Activated CD4-positive, CD25-positive, alpha-beta regulatory T cell treated with anti-CD3 and anti-CD28 coated beads, Interleukin-2, amount 50 U/mL, for 16 hours (primary cell): Measurements from ENCODE around the gene PTPRN2.

ENCODE experiments used
- DNase-seq: peaks from one replicate; pipeline ENCODE4 v3.0.0-alpha.2; 2020; ENCODE audit warnings: low read depth, low spot score

The PTPRN2 gene

GRCh38 chr7:157824011-157824818, 763.4 kb downstream of the PTPRN2 start:
- DNase-seq: no peak

DNA sequence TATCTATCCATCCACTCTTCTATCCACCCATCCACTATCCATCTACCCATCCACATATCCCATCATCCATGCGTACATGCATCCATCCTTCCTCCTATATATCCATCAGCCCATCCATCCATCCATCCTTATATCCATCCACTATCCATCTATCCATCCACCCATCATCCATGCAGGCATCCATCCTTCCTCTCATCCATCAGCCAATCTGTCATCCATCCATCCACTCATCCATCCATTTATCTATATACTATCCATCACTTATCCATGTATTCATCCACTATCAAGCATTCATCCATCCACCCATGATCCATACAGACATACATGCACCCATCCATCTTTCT, 765.0 kb downstream of the PTPRN2 start:
- DNase-seq: no peak

- no peak for DNase-seq
These were observed 765.5 kb downstream of the PTPRN2 start for GRCh38 chr7:157821959-157822687.

GRCh38 chr7:157820796-157821195, 766.8 kb downstream of the PTPRN2 start:
- DNase-seq: no peak

DNA sequence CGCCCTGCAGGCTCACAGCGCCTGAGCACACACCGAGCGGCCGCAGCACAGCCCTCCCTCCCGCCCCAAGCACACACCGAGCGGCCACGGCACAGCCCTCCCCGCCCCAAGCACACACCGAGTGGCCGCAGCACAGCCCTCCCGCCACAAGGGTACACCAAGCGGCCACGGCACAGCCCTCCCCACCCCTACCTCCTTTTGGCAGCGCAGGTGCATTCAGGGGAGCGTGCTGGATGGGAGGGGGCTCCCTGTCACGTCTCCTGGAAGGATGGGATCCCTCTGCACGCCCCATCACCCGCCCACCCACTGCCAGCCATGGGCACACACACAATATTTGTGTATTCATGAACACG, 768.2 kb downstream of the PTPRN2 start:
- DNase-seq: no peak

GRCh38 chr7:157818701-157819454, 768.7 kb downstream of the PTPRN2 start:
- no peak for DNase-seq

- no peak for DNase-seq
These were observed 769.5 kb downstream of the PTPRN2 start for GRCh38 chr7:157817944-157818700.

GRCh38 chr7:157817433-157817832, 770.2 kb downstream of the PTPRN2 start:
- no peak for DNase-seq

DNA sequence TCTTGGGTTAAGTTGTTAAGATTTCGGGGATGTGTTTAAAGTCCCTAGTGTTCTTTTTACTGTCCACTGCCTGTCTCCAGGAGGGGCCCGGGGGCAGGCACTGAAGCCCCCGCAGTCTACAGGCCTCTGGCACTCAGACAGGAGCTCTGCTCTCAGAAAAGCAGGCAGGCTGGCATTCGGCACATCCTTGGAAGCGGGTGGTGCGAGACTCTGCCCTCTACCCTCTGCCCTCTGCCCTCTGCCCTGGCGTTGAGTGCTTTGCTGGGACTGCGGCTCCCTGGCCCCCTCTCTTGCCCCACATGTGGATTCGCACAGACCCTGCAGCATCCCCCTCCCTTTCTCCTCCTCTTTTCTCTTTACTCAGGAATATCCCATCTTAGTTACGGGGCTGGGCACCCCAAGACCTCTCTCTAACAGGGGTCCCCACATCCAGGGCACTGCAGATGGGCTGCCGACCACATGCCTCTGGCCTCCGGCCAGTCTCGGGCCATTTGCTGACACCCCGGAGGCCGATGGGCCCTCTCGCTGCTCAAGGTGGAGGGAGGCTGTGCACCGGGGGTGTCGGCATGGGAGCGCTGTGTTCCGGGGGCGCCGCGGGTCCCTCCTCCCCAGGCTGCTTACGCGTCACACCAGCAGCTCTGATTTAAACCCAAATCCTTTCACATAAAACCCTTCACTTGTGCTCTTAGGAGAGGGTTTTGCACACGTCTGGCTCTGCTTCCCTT, 770.9 kb downstream of the PTPRN2 start:
- DNase-seq: no peak

DNA sequence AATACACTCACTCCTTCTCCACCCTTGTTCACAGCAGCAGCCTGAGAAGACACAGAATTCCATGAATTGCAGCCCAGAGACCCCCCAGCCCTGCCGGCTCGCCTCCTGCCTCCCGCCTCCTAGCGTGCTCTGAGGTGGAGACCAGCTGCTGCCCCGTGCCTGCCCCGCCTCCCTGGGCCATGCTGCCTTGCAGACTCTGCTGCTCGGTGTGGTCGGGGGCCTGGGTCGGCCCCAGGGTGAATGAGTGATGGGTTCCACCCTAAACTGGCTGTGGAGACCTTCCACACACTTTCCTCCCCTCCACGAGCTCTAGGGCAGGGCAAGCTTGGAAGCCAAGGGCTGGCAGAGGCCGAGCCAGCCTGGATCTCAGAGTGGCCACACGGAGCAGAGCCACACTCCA, 771.5 kb downstream of the PTPRN2 start:
- no peak for DNase-seq

DNA sequence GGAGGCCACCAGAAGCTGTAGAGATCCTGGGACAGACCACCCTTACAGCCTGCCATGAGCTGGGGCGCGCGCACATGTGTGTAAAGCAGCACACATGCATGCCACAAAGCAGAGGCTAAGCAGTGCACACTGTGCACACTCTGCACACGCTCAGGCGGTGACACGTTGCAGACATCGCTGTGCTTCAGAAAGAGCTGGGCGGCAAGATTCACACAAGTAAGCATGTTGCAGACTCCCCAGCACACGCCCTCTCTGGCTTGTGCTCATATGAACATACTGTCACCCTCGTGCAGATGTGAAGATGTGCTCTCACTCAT, 772.0 kb downstream of the PTPRN2 start:
- no peak for DNase-seq

DNA sequence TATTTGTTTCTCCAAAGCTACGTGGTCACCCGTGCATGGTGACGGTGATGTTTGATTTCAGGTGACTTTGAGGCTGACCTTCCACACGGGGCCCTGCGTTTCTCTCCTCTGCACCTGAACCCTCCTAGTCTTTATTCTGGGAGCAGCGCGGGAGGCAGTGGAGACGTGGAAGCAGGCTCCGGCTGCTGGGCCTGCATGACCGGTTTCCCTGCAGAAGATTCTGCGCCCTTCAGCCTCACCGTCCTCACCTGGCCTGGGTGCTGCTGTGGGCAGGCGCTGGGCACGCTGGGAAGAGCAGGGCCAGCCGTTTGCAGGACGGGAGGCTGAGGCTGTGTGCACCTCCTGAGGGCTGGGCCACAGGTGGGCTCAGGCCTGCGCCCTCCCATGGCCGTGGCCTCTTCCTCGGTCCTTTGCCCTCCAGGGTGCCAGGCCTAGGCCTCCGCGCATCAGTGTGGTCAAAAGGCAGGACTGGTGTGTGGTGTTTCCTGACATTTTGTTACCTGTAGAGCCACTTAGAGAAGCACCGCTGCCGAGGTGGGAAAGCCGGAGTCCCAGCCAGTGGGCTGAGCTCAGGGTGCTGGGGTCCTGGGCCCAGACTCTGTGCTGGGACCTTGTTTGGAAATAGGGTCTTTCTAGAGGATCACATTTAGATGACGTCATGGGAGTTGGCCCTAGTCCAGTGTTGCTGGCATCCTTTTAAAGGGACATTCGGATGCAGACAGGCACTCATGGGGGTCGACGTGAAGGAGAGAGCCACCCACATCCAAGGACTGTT, 772.5 kb downstream of the PTPRN2 start:
- no peak for DNase-seq

DNA sequence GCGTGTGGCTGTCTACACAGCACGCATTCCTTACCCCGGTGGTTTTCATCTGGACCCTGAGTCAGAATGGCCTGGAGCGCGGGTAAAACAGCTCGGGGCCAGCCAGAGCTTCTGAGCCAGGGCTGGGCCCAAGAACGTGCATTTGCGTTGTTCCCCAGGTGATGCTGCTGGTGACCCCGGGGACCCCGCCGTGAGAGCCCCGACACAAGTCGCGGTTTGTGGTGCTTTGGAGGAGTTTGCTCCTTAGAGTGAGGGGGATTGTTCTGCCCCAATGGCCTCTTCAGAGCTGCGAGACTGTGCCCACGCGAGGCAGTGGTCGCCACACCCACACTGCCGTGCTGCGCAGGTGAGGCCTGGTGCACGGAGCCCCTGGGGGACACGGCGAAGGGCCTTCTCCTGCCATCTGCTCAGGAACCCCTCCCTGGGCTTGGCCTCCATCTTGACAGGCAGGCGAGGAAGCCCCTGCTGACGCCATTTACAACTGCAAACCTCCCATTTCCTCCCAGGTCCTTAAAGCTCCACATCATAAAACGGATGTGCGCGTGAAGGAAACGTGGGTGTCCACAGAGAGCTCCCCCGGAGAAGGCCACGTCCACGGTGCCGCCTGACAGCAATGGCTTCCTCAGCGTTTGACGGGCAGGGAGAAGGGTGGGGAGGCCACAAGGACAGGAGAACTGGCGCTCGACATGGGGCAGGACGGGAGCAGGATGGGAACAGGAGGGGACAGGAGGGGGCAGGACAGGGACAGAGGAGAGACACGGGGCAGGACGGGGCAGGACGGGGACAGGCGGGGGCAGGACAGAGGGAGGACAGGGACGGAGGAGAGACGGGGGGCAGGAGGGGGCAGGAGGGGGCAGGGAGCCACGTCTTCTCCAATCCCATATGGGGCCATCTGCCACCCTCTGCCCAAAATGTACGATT, 773.6 kb downstream of the PTPRN2 start:
- no peak for DNase-seq

- no peak for DNase-seq
These were observed 774.6 kb downstream of the PTPRN2 start for GRCh38 chr7:157813053-157813452.

GRCh38 chr7:157811946-157812345, 775.7 kb downstream of the PTPRN2 start:
- no peak for DNase-seq

- no peak for DNase-seq
These were observed 777.5 kb downstream of the PTPRN2 start for GRCh38 chr7:157809863-157810851.

GRCh38 chr7:157809154-157809862, 778.3 kb downstream of the PTPRN2 start:
- no peak for DNase-seq

DNA sequence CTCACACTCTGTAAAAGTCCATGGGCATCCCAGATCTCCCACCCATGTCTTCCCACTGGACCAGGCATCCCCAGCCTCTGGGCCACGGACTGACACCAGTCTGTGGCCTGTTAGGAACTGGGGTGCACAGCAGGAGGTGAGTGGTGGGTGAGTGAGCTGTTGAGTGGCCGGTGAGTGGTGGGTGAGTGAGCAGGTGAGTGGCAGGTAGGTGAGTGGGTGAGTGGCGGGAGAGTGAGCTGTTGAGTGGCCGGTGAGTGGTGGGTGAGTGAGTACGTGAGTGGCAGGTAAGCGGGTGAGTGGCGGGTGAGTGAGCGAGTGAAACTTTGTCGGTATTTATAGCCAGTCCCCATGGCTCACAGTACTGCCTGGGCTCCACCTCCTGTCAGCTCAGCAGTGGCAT, 779.6 kb downstream of the PTPRN2 start:
- DNase-seq: no peak
